ENCODE data around the gene CAMK4.
"Not testable (repeated sequence)": the region's sequence is repeated elsewhere in the genome, so short reads cannot be mapped to it uniquely, and the experiment has no call there.

CAMK4 gene

GRCh38 chr5:111229871-111230810, 6.0 kb downstream of the CAMK4 start:
- no peak for DNase-seq

GRCh38 chr5:111231119-111231518, 6.9 kb downstream of the CAMK4 start:
- DNase-seq, result no peak

GRCh38 chr5:111232311-111233051, 8.3 kb downstream of the CAMK4 start:
- DNase-seq, result no peak

- DNase-seq, result no peak
These were observed 8.8 kb downstream of the CAMK4 start for GRCh38 chr5:111233052-111233374.

GRCh38 chr5:111234125-111234524, 9.9 kb downstream of the CAMK4 start:
- DNase-seq, result no peak

GRCh38 chr5:111235635-111236034, 11.5 kb downstream of the CAMK4 start:
- no peak for DNase-seq

- no peak for DNase-seq
These were observed 12.2 kb downstream of the CAMK4 start for GRCh38 chr5:111236348-111236747.

- no peak for DNase-seq
These were observed 12.8 kb downstream of the CAMK4 start for GRCh38 chr5:111236995-111237394.

- DNase-seq, result no peak
These were observed 13.3 kb downstream of the CAMK4 start for GRCh38 chr5:111237470-111237869.

GRCh38 chr5:111238431-111239225, 14.4 kb downstream of the CAMK4 start:
- no peak for DNase-seq

- DNase-seq, result no peak
These were observed 17.5 kb downstream of the CAMK4 start for GRCh38 chr5:111241696-111242095.

- DNase-seq, result no peak
These were observed 18.4 kb downstream of the CAMK4 start for GRCh38 chr5:111242606-111243005.

- DNase-seq, result no peak
These were observed 19.1 kb downstream of the CAMK4 start for GRCh38 chr5:111243318-111243717.

- DNase-seq, result no peak
These were observed 21.5 kb downstream of the CAMK4 start for GRCh38 chr5:111245654-111246053.

- no peak for DNase-seq
These were observed 22.3 kb downstream of the CAMK4 start for GRCh38 chr5:111246459-111246858.

GRCh38 chr5:111248571-111248970, 24.4 kb downstream of the CAMK4 start:
- no peak for DNase-seq

GRCh38 chr5:111251921-111252320, 27.7 kb downstream of the CAMK4 start:
- DNase-seq, result no peak

GRCh38 chr5:111252799-111253545, 28.8 kb downstream of the CAMK4 start:
- no peak for DNase-seq

GRCh38 chr5:111254613-111255012, 30.4 kb downstream of the CAMK4 start:
- DNase-seq, result no peak

GRCh38 chr5:111255169-111255568, 31.0 kb downstream of the CAMK4 start:
- DNase-seq, result no peak

GRCh38 chr5:111256128-111256527, 31.9 kb downstream of the CAMK4 start:
- DNase-seq, result no peak

GRCh38 chr5:111257610-111258009, 33.4 kb downstream of the CAMK4 start:
- DNase-seq, result not testable (repeated sequence)

- DNase-seq, result no peak
These were observed 35.5 kb downstream of the CAMK4 start for GRCh38 chr5:111259636-111260035.

Measured in MV-4-11 (cell line).